H9 (cell line): Measurements from ENCODE around the gene BIRC6. TPM values are rescaled to one million over a fixed set of nuclear protein-coding genes. Genes with fewer than 3 reads are reported as not detected.

ENCODE experiments used
- DNase-seq: peaks from one replicate; pipeline ENCODE4 v3.0.0-alpha.2; 2017
- H2AFZ ChIP-seq: one replicate; pipeline ENCODE4 v1.6.1; 2013; ENCODE audit warnings: mild to moderate bottlenecking, low read length, control low read depth, moderate library complexity
- H2AK5ac ChIP-seq: 2 replicates; pipeline ENCODE4 v1.6.1; 2013; ENCODE audit warnings: low read length, control low read depth, mixed read lengths; ENCODE audit not compliant: insufficient read length
- H2BK120ac ChIP-seq: one replicate; pipeline ENCODE4 v1.6.1; 2013; ENCODE audit warnings: low read depth, mild to moderate bottlenecking, low read length, control low read depth, inconsistent platforms; ENCODE audit not compliant: poor library complexity, severe bottlenecking
- H2BK12ac ChIP-seq: 2 replicates; pipeline ENCODE4 v1.6.1; 2013; ENCODE audit warnings: low read length, control low read depth, mixed read lengths, low read depth; ENCODE audit not compliant: insufficient read length
- H2BK15ac ChIP-seq: 2 replicates; pipeline ENCODE4 v1.6.1; 2013; ENCODE audit warnings: low read depth, low read length, control low read depth
- H2BK20ac ChIP-seq: one replicate; pipeline ENCODE4 v1.6.1; 2013; ENCODE audit warnings: low read depth, mild to moderate bottlenecking, low read length, control low read depth, inconsistent platforms; ENCODE audit not compliant: poor library complexity, severe bottlenecking
- H2BK5ac ChIP-seq: 2 replicates; pipeline ENCODE4 v1.6.1; 2013; ENCODE audit warnings: low read length, control low read depth, mixed read lengths; ENCODE audit not compliant: insufficient read length
- H3K14ac ChIP-seq: 2 replicates; pipeline ENCODE4 v1.6.1; 2013; ENCODE audit warnings: low read length, control low read depth; ENCODE audit not compliant: insufficient read depth
- H3K18ac ChIP-seq: 2 replicates; pipeline ENCODE4 v1.6.1; 2013; ENCODE audit warnings: low read depth, mild to moderate bottlenecking, mixed read lengths, low read length, control low read depth; ENCODE audit not compliant: insufficient read length
- H3K23ac ChIP-seq: 2 replicates; pipeline ENCODE4 v1.6.1; 2013; ENCODE audit warnings: low read length, control low read depth, mixed read lengths, low read depth; ENCODE audit not compliant: insufficient read length
- H3K23me2 ChIP-seq: 2 replicates; pipeline ENCODE4 v1.6.1; 2013; ENCODE audit warnings: low read depth, mild to moderate bottlenecking, mixed read lengths, low read length, control low read depth; ENCODE audit not compliant: insufficient read length, poor library complexity, severe bottlenecking
- H3K27ac ChIP-seq: 2 replicates; pipeline ENCODE4 v1.5.1; 2013; ENCODE audit warnings: low read length, control low read depth, mixed read lengths, low read depth; ENCODE audit not compliant: insufficient read length
- H3K27me3 ChIP-seq: 2 replicates; pipeline ENCODE4 v1.6.1; 2013; ENCODE audit warnings: low read length, control low read depth, inconsistent platforms; ENCODE audit not compliant: insufficient read depth
- H3K4ac ChIP-seq: 2 replicates; pipeline ENCODE4 v1.6.1; 2013; ENCODE audit warnings: low read depth, mild to moderate bottlenecking, control low read depth, inconsistent platforms, low read length, moderate library complexity
- H3K4me1 ChIP-seq: 2 replicates; pipeline ENCODE4 v1.6.1; 2013; ENCODE audit warnings: low read length, control low read depth, inconsistent platforms; ENCODE audit not compliant: insufficient read depth
- H3K4me2 ChIP-seq: 2 replicates; pipeline ENCODE4 v1.6.1; 2013; ENCODE audit warnings: low read length, control low read depth, mixed read lengths; ENCODE audit not compliant: insufficient read length, insufficient read depth
- H3K56ac ChIP-seq: 2 replicates; pipeline ENCODE4 v1.6.1; 2013; ENCODE audit warnings: low read depth, mild to moderate bottlenecking, mixed read lengths, low read length, control low read depth; ENCODE audit not compliant: insufficient read length
- H3K79me1 ChIP-seq: 2 replicates; pipeline ENCODE4 v1.6.1; 2013; ENCODE audit warnings: low read depth, mild to moderate bottlenecking, moderate library complexity, low read length, control low read depth, inconsistent platforms; ENCODE audit not compliant: insufficient read depth, poor library complexity, severe bottlenecking
- H3K79me2 ChIP-seq: 2 replicates; pipeline ENCODE4 v1.6.1; 2013; ENCODE audit warnings: low read length, control low read depth, inconsistent platforms; ENCODE audit not compliant: insufficient read depth
- H3K9ac ChIP-seq: 2 replicates; pipeline ENCODE4 v1.6.1; 2013; ENCODE audit warnings: low read length, control low read depth, mixed read lengths; ENCODE audit not compliant: insufficient read length; ENCODE audit errors: extremely low read depth
- H3K9me3 ChIP-seq: one replicate; pipeline ENCODE4 v1.6.1; 2013; ENCODE audit warnings: low read depth, low read length, inconsistent platforms; ENCODE audit not compliant: control insufficient read depth
- H3T11ph ChIP-seq: one replicate; pipeline ENCODE4 v1.6.1; 2013; ENCODE audit warnings: mild to moderate bottlenecking, low read length, control low read depth, inconsistent platforms
- H4K20me1 ChIP-seq: one replicate; pipeline ENCODE4 v1.6.1; 2013; ENCODE audit not compliant: control insufficient read depth, insufficient read length, insufficient read depth
- H4K5ac ChIP-seq: 2 replicates; pipeline ENCODE4 v1.6.1; 2013; ENCODE audit warnings: low read depth, mild to moderate bottlenecking, mixed read lengths, low read length, control low read depth; ENCODE audit not compliant: insufficient read length
- H4K8ac ChIP-seq: replicated peaks from 2 replicates; pipeline ENCODE4 v1.6.1; 2013; ENCODE audit warnings: low read length, control low read depth, mixed read lengths, low read depth; ENCODE audit not compliant: insufficient read length
- H4K91ac ChIP-seq: 2 replicates; pipeline ENCODE4 v1.6.1; 2013; ENCODE audit warnings: low read depth, mild to moderate bottlenecking, moderate library complexity, mixed read lengths, low read length, control low read depth; ENCODE audit not compliant: insufficient read length
- H3K27ac Mint-ChIP-seq, 3 experiments: 2 replicates in 2 of 3; 3 replicates in 1 of 3; pipeline ENCODE4 v1.8.0; 2020 to 2021; ENCODE audit warnings: mixed read lengths in 3 of 3, mild to moderate bottlenecking in 1 of 3, moderate library complexity in 1 of 3
- H3K27me3 Mint-ChIP-seq: 2 replicates; pipeline ENCODE4 v1.8.0; 2021; ENCODE audit warnings: low read depth, mild to moderate bottlenecking, moderate library complexity, mixed read lengths
- H3K36me3 Mint-ChIP-seq, 3 experiments: 2 replicates in 2 of 3; 3 replicates in 1 of 3; pipeline ENCODE4 v1.8.0; 2020 to 2021; ENCODE audit warnings: low read depth in 3 of 3, mixed read lengths in 3 of 3; ENCODE audit not compliant: insufficient read depth in 1 of 3
- H3K4me1 Mint-ChIP-seq, 2 experiments: 2 replicates each; pipeline ENCODE4 v1.8.0; 2020; ENCODE audit warnings: mixed read lengths in 2 of 2
- H3K4me3 Mint-ChIP-seq, 2 experiments: 2 replicates in 1 of 2; 3 replicates in 1 of 2; pipeline ENCODE4 v1.8.0; 2020 to 2021; ENCODE audit warnings: mild to moderate bottlenecking in 2 of 2, mixed read lengths in 2 of 2, moderate library complexity in 1 of 2
- H3K9me3 Mint-ChIP-seq, 2 experiments: 2 replicates in 1 of 2; 3 replicates in 1 of 2; pipeline ENCODE4 v1.8.0; 2020; ENCODE audit warnings: mild to moderate bottlenecking in 2 of 2, mixed read lengths in 2 of 2, moderate library complexity in 1 of 2
- CTCF ChIP-seq: fragments of 200-600 bp; sonication (generic); conservative IDR thresholded peaks from 3 replicates; pipeline ENCODE4 v1.8.0; 2021; ENCODE audit warnings: antibody characterized with exemption, mild to moderate bottlenecking
- WGBS: extraction: QIAGEN DNeasy Blood & Tissue Kit; methylation state at CpG from one replicate; pipeline ENCODE4 v1.1.7; 2013; ENCODE audit warnings: missing lambda C conversion rate, low lambda C conversion rate, mixed read lengths; ENCODE audit not compliant: insufficient read length; ENCODE audit errors: extremely low coverage; 5-methylcytosine and 5-hydroxymethylcytosine counted together
- total RNA-seq: library from RNA; stranded (reverse); gene quantifications from 2 replicates; pipeline ENCODE4 v1.2.1, GENCODE V29; 2021

BIRC6 gene
- total RNA-seq, 1 experiment from 2014 or later = 78.8 TPM

GRCh38 chr2:32491346-32491745 is 134.5 kb downstream of the BIRC6 start:
- peaks cover 2 to 7% of the 10 kb centered on the region in 2 experiments; a peak in 2 of 4 replicates for H3K4me1 Mint-ChIP-seq
- H4K20me1 ChIP-seq = no peaks in the 10 kb centered on the region
- no peak overlapping the region for H3K4me3 Mint-ChIP-seq
- WGBS = no CpG with 5 or more reads among the region's 1 CpG
- H3K14ac ChIP-seq = no peak overlapping the region
- no peaks in the 10 kb centered on the region for H3K79me1 ChIP-seq
- H3K9me3 ChIP-seq = no peaks in the 10 kb centered on the region
- H3K79me2 ChIP-seq = no peaks in the 10 kb centered on the region
- no peak overlapping the region for H3K4me2 ChIP-seq
- no peak overlapping the region for H3K56ac ChIP-seq
- no peak overlapping the region for H2AK5ac ChIP-seq
- DNase-seq = no peak
- H3K27ac ChIP-seq = no peak overlapping the region
- no peak overlapping the region for H3K23ac ChIP-seq
- H3K23me2 ChIP-seq = no peaks in the 10 kb centered on the region
- no peak overlapping the region for H3K27ac Mint-ChIP-seq
- H2BK5ac ChIP-seq = no peak overlapping the region
- no peak overlapping the region for H2AFZ ChIP-seq
- H2BK12ac ChIP-seq = no peak overlapping the region
- no peak overlapping the region for H3T11ph ChIP-seq
- no peak overlapping the region for H4K91ac ChIP-seq
- TF ChIP-seq CTCF = no peak
- H3K4ac ChIP-seq = no peak overlapping the region
- no peak overlapping the region for H2BK20ac ChIP-seq
- H3K18ac ChIP-seq = no peak overlapping the region
- H3K27me3 Mint-ChIP-seq = no peaks in the 10 kb centered on the region
- H2BK120ac ChIP-seq = no peak overlapping the region
- no peak overlapping the region for H2BK15ac ChIP-seq
- no peaks in the 10 kb centered on the region for H3K9me3 Mint-ChIP-seq
- peaks cover 4 to 33% (median 14%) of the 10 kb centered on the region in 3 experiments; a peak in 6 of 7 replicates for H3K36me3 Mint-ChIP-seq
- H4K5ac ChIP-seq = no peak overlapping the region
- no peak overlapping the region for H4K8ac ChIP-seq
- H3K27me3 ChIP-seq = no peaks in the 10 kb centered on the region
- no peak overlapping the region for H3K9ac ChIP-seq
- no peaks in the 10 kb centered on the region for H3K4me1 ChIP-seq
